K562 (cell line): ENCODE results near the gene TARS2. TPM values are rescaled to one million over a fixed set of nuclear protein-coding genes. Genes with fewer than 3 reads are reported as not detected.

ENCODE experiments used
- BCL6 ChIP-seq: fragments of 250-450 bp; sonication (Bioruptor Pico); IDR thresholded peaks from 2 replicates; pipeline ENCODE4 v1.4.0; 2020
- BRF2 ChIP-seq: IDR thresholded peaks from 3 replicates; pipeline ENCODE4 v1.6.1; 2011; ENCODE audit warnings: borderline replicate concordance, mild to moderate bottlenecking; ENCODE audit not compliant: insufficient read length, insufficient read depth
- CREB5 ChIP-seq: fragments of 250-450 bp; sonication (Bioruptor Pico); IDR thresholded peaks from 2 replicates; pipeline ENCODE4 v1.5.0; 2020; ENCODE audit warnings: mild to moderate bottlenecking
- DPF2 ChIP-seq: fragments of 450-650 bp; IDR thresholded peaks from 2 replicates; pipeline ENCODE4 v1.6.1; 2016
- E2F3 ChIP-seq: fragments of 250-450 bp; sonication (Bioruptor Pico); IDR thresholded peaks from 2 replicates; pipeline ENCODE4 v1.4.0; 2020; ENCODE audit warnings: mild to moderate bottlenecking
- E2F4 ChIP-seq: sonication (generic); formaldehyde crosslinking; IDR thresholded peaks from 2 replicates; pipeline ENCODE4 v1.8.0; 2022; ENCODE audit warnings: mild to moderate bottlenecking, low read depth, missing genetic modification reagents
- ERF ChIP-seq: fragments of 450-650 bp; formaldehyde crosslinking; IDR thresholded peaks from 2 replicates; pipeline ENCODE4 v1.4.0; 2020; ENCODE audit warnings: mild to moderate bottlenecking, mixed read lengths
- ETV5 ChIP-seq: sonication (generic); formaldehyde crosslinking; IDR thresholded peaks from 2 replicates; pipeline ENCODE4 v1.4.0; 2020; ENCODE audit warnings: low read depth, mild to moderate bottlenecking, missing genetic modification reagents
- EWSR1 ChIP-seq: fragments of 450-650 bp; IDR thresholded peaks from 2 replicates; pipeline ENCODE4 v1.6.1; 2018; ENCODE audit warnings: borderline replicate concordance, mild to moderate bottlenecking, low read depth, moderate library complexity; ENCODE audit not compliant: partially characterized antibody
- HMBOX1 ChIP-seq: sonication (generic); IDR thresholded peaks from 2 replicates; pipeline ENCODE4 v1.6.1; 2016
- HNRNPLL ChIP-seq: fragments of 200-400 bp; formaldehyde crosslinking; IDR thresholded peaks from 2 replicates; pipeline ENCODE4 v1.6.1; 2017; ENCODE audit warnings: low read length, low read depth, mild to moderate bottlenecking; ENCODE audit not compliant: poor library complexity, severe bottlenecking
- MECOM ChIP-seq: fragments of 250-450 bp; sonication (Bioruptor Pico); IDR thresholded peaks from 2 replicates; pipeline ENCODE4 v1.8.0; 2022; ENCODE audit warnings: inconsistent platforms
- NFRKB ChIP-seq: fragments of 450-650 bp; IDR thresholded peaks from 2 replicates; pipeline ENCODE4 v1.6.1; 2016; ENCODE audit warnings: low read depth
- NR2F6 ChIP-seq: fragments of 450-650 bp; formaldehyde crosslinking; IDR thresholded peaks from 2 replicates; pipeline ENCODE4 v1.4.0; 2020; ENCODE audit warnings: mild to moderate bottlenecking
- NRF1 ChIP-seq, 2 experiments: fragments of 450-650 bp; IDR thresholded peaks in 1 of 2; conservative IDR thresholded peaks in 1 of 2; 2 replicates each; pipeline ENCODE4 v1.6.1; 2014; ENCODE audit warnings: mild to moderate bottlenecking in 2 of 2
- SOX6 ChIP-seq: fragments of 450-650 bp; IDR thresholded peaks from 2 replicates; pipeline ENCODE4 v1.6.1; 2014; ENCODE audit warnings: mild to moderate bottlenecking
- ZC3H8 ChIP-seq: fragments of 450-650 bp; IDR thresholded peaks from 2 replicates; pipeline ENCODE4 v1.6.1; 2017
- ZNF174 ChIP-seq: fragments of 250-450 bp; sonication (Bioruptor Pico); IDR thresholded peaks from 2 replicates; pipeline ENCODE4 v1.4.0; 2020; ENCODE audit warnings: mild to moderate bottlenecking
- ZNF253 ChIP-seq: fragments of 250-450 bp; sonication (Bioruptor Pico); conservative IDR thresholded peaks from 2 replicates; pipeline ENCODE4 v1.6.1; 2021; ENCODE audit warnings: mild to moderate bottlenecking
- ZNF699 ChIP-seq: fragments of 250-450 bp; sonication (Bioruptor Pico); IDR thresholded peaks from 2 replicates; pipeline ENCODE4 v1.8.0; 2021; ENCODE audit warnings: mild to moderate bottlenecking, moderate library complexity; ENCODE audit not compliant: insufficient replicate concordance
- ZNF707 ChIP-seq: fragments of 250-450 bp; sonication (Bioruptor Pico); conservative IDR thresholded peaks from 2 replicates; pipeline ENCODE4 v1.8.0; 2022; ENCODE audit warnings: inconsistent platforms, mild to moderate bottlenecking, moderate library complexity
- polyA plus RNA-seq, 8 experiments: library from polyadenylated mRNA; depleted of rRNA in 4 of 8; stranded (reverse) in 5 of 8; unstranded in 3 of 8; fragments of >200 nt; fragmentation: Nextera tagmentation in 2 of 8; fragmentation: Illumina TruSeq in 1 of 8; extraction: Ambion mirVana in 2 of 8; extraction: Trizol in 1 of 8; gene quantifications; 2 replicates each; pipeline versions ENCODE4 v1.2.1 to v1.2.3, GENCODE V29; 2011 to 2014; ENCODE audit warnings: inconsistent platforms in 1 of 8, missing spikeins in 1 of 8
- total RNA-seq, 7 experiments: library from RNA; depleted of rRNA in 6 of 7; stranded (reverse); fragments of >200 nt in 6 of 7; fragmentation: Illumina TruSeq in 2 of 7; extraction: Trizol in 2 of 7; gene quantifications; 2 replicates each; pipeline versions ENCODE4 v1.2.1 to v1.2.3, GENCODE V29; 2011 to 2021; ENCODE audit warnings: low replicate concordance in 1 of 7
- TF ChIP-seq, protein P1 (sequence below): fragments of 250-450 bp; sonication (Bioruptor Pico); IDR thresholded peaks from 2 replicates; pipeline ENCODE4 v1.8.0; 2021; ENCODE audit warnings: moderate library complexity, mild to moderate bottlenecking, inconsistent platforms

The TARS2 gene
- total and polyA plus RNA-seq, 9 of the 15 experiments (the other 6 are each of a cell fraction or from before 2014, with no cell fraction given), result 17.0 to 64.2 (median 39.4) TPM

- TF ChIP-seq, protein P1, sequence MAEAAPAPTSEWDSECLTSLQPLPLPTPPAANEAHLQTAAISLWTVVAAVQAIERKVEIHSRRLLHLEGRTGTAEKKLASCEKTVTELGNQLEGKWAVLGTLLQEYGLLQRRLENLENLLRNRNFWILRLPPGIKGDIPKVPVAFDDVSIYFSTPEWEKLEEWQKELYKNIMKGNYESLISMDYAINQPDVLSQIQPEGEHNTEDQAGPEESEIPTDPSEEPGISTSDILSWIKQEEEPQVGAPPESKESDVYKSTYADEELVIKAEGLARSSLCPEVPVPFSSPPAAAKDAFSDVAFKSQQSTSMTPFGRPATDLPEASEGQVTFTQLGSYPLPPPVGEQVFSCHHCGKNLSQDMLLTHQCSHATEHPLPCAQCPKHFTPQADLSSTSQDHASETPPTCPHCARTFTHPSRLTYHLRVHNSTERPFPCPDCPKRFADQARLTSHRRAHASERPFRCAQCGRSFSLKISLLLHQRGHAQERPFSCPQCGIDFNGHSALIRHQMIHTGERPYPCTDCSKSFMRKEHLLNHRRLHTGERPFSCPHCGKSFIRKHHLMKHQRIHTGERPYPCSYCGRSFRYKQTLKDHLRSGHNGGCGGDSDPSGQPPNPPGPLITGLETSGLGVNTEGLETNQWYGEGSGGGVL (CRISPR knock-in tag), result no peak
- TF ChIP-seq HMBOX1 (peak; percentile 54; the same call in 1 of the 2 replicates), SOX6 (peak; percentile 44; the same call in 1 of the 2 replicates), ZNF253 (CRISPR knock-in tag) (no peak), NRF1 (conservative IDR thresholded peaks at IDR 0.05 in 1 of 2, IDR thresholded peaks at IDR 0.05 in 1 of 2) (peak; percentile 18 to 38; a peak in 2 of 4 replicates), BRF2 (no peak), E2F4 (CRISPR knock-in tag) (no peak), HNRNPLL (no peak), NR2F6 (CRISPR knock-in tag) (no peak), E2F3 (CRISPR knock-in tag) (no peak), ZNF707 (CRISPR knock-in tag) (no peak), BCL6 (CRISPR knock-in tag) (no peak), MECOM (CRISPR knock-in tag) (no peak), ZNF699 (no peak), ERF (CRISPR knock-in tag) (0 out of 2 replicates have a peak, but pooled peaks have one; percentile 30), EWSR1 (no peak), CREB5 (CRISPR knock-in tag) (no peak), ZNF174 (CRISPR knock-in tag) (no peak), ZC3H8 (no peak), ETV5 (no peak), NFRKB (no peak), DPF2 (peak; percentile 90)
Measured at GRCh38 chr1:150552128-150552910, 65.1 kb downstream of the TARS2 start (continued).
